Measurements from ENCODE around the gene MCF2L.
"Not testable (repeated sequence)": the region's sequence is repeated elsewhere in the genome, so short reads cannot be mapped to it uniquely, and the experiment has no call there.

The MCF2L gene

DNA sequence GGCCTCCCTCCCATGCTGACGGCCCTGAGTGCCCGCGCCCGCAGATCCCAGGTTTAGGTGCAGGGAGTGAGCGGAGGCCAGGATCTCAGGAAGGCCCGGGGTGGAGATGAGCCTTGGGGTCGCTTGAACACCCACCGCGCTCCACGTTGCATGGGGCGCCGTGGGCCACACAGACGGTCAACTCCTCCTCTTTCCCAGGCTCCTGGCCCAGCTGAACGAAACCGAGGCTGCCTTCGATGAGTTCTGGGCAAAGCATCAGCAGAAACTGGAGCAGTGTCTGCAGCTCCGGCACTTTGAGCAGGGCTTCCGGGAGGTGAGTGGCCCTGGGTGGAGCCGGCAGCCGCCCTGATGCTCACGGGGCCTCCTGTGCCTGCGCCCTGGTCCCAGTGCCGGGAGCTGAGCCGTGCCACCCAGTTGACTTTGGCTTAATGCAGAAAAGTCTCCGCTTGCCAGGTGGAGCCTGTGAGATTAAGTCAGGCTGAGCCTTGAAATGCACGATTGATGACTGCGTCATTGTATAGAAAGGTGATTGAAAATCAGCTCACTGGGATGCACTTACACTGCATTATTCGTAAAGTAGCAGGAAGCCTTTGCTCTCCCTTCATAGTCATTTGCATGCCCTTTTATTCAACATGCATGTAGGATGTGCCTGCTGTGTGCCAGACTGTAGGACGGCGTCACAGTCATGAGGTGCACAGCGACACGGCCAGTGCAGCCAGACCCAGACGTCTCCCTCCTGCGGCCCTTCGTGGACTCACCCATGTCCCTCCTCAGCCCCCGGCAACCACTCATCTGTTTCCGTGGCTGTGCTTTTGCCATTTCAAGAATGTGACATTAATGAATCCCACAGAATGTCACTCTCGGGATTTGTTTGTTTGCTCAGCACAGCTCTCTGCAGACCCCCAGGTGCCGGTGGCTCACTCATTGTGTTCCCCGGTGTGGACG is 101.1 kb downstream of the MCF2L start:
- no peak for DNase-seq

DNA sequence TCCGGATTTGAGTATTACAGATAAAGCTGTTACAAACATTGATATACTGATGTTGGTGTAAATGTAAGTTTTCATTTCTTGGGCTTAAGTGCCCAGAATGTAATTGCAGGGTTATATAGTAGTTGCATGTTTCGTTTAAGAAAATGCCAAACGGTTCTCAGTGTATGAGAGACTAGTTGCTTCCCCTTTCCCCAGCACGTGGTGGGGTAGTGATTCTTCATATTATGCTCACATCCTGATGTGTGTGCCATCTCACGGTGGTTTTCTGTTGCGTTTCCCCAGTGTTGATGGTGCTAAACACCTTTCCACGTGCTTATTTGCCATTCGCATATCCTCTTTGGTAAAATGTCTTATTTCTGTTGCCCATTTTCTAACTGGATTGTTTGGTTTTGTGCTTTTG is 101.8 kb downstream of the MCF2L start:
- no peak for DNase-seq

DNA sequence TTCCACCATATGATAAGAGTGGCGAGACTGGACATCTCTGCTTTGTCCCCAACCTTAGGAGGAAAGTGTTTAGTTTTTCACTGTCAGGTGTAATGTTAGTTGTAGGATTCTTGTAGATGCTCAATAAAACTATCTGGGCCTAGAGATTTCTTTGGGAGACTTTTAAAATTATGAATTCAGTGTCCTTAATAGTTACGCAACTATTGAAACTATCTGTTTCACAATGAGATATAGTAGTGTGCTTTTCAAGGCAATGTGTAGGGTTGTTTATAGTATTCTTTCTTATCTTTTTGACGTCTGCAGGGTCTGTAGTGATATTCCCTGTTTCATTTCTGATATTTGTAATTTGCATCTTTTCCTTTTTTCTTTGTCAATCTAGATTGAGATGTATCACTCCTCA is 103.4 kb downstream of the MCF2L start:
- DNase-seq: no peak

DNA sequence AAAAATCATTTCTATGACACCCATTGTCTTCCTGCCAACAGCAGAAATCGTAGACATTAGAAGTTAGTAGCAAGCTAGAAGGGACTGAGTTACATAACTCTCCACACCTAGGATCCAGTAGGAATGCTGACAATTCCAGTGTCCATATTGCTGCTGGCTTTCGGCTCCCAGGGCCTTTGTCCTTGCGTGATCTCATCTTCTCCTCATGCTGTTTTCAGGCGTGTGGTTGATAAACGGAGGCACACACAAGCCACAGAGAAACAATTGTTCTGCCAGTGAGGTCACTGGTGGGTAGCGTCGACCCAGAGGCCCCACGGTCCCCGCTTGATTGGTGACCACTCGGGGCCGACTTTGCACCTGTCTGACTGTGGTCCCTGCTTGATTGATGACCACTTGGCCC is 104.9 kb downstream of the MCF2L start:
- DNase-seq: no peak

DNA sequence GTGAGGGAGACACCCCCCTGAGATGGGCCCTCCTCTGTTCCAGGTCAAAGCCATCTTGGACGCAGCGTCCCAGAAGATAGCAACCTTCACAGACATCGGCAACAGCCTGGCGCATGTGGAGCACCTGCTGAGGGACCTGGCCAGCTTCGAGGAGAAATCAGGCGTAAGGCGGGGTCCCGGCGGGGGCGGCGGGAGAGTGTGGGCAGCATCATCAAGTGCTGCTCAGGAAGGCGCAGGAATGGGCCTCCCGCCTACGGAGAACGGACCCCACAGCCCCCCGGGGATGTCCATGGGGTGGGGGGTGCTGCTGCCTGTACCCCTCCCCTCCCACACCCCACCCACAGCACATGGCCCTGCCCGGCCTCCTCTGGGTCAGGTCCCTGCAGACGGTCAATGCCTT is 105.4 kb downstream of the MCF2L start:
- DNase-seq: no peak

DNA sequence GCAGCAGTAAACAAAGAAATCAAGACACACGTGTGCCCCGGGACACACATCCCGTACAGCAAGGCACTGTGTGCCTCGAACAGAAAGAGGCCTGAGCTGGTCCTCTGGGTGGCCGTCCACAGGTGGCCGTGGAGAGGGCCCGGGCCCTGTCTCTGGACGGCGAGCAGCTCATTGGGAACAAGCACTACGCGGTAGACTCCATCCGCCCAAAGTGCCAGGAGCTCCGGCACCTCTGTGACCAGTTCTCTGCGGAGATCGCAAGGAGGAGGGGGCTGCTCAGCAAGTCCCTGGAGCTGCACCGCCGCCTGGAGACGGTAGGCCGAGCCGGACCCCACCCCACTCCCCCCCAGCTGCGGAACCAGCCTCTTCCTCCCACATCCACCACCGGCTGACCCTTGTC is 105.9 kb downstream of the MCF2L start:
- DNase-seq: no peak

DNA sequence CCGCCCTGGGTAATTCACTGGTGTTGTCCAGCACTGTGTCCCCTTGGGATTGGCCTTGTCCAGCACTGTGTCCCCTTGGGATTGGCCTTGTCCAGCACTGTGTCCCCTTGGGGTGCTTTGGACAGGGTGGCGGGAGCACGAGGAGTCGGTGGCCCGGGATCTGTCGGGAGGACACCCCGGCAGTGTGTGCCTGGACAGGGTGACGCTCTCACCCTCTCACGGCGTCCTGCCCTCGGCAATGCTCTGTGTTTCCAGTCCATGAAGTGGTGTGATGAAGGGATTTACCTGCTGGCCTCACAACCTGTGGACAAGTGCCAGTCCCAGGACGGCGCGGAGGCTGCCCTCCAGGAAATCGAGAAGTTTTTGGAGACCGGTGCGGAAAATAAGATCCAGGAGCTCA is 106.7 kb downstream of the MCF2L start:
- no peak for DNase-seq

DNA sequence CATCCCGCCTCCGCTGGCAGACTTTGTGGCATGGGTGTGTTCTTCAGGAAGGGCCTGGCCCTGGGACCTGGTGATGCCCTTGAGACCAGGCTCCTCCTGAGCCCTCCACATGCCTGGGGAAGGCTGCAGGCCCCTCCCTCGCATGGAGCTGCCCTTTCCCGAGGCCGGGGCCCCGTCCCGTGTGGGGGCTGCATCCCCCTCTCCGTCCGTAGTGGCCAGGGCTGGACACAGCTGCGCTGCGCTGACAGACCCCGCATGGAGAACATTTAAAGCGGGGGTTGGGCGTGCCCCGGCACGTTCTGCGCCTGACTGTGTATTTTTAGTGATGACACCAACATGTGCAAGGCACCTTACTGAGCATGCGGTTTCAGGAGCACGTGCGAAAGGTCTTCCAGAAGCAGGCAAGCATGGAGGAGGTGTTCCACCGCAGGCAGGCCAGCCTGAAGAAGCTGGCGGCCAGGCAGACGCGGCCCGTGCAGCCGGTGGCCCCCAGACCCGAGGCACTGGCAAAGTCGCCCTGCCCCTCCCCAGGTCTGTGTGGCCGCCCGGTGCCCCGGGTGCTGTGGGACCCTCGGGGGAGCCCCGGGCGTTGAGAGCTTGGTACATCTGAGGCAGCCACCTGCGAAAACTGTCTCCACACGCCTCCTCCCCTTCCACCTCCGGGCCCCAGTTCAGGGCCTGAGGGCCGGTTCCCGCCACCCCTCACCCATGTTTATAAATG is 107.8 kb downstream of the MCF2L start:
- DNase-seq: no peak

DNA sequence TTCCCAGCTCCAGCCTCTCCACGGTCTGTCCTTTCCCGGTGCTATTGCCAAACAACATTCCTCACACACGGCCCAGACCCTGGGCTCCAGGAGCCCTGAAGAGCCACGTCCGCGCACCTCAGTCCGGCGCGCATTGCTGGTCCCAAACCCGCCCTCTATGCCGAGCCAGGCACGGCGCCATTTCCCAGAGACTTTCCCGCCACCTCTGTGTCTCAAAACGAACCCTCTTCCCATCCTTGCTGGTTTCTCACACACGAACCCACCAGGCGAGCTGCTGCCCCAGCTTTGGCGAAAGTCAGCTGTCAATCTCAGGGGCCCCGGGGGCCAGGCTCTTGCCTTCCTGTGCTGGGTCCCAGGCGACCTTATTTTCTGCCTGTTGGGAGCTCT is 108.5 kb downstream of the MCF2L start:
- no peak for DNase-seq

DNA sequence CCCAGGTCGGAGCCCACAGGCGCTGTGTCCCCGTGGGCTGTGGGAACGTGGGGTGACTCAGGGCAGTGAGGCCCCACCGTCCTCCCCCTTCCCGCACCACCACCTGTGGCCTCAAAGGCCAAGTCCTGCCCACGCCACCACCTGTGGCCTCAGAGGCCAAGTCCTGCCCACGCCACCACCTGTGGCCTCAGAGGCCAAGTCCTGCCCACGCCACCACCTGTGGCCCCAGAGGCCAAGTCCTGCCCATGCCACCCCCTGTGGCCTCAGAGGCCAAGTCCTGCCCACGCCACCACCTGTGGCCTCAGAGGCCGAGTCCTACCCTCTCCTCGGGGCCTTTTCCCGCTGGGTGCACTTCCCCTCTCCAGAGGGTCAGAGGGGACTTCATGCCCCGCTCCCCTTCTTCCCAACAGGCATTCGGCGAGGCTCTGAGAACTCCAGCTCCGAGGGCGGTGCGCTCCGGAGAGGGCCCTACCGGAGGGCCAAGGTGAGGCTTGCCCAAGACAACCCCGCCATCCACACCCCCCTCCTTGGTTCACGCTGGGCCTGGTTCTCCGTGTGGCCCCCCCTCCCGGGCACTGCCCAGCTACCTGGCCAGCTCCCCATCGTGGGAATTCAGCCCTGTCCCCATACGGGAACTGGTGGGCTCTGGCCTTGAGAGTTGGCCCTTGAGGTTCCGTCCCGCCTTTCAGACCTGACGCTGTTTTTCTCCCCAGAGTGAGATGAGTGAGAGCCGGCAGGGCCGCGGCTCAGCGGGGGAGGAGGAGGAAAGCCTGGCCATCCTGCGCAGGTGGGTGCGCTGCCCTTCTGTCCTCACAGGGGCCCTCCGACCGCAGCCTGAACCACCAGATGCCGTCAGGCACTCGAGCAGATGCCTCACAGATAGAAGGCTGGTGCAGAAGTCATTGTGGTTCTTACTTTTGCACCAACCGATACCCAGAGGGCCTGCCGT is 109.2 kb downstream of the MCF2L start:
- DNase-seq: no peak

DNA sequence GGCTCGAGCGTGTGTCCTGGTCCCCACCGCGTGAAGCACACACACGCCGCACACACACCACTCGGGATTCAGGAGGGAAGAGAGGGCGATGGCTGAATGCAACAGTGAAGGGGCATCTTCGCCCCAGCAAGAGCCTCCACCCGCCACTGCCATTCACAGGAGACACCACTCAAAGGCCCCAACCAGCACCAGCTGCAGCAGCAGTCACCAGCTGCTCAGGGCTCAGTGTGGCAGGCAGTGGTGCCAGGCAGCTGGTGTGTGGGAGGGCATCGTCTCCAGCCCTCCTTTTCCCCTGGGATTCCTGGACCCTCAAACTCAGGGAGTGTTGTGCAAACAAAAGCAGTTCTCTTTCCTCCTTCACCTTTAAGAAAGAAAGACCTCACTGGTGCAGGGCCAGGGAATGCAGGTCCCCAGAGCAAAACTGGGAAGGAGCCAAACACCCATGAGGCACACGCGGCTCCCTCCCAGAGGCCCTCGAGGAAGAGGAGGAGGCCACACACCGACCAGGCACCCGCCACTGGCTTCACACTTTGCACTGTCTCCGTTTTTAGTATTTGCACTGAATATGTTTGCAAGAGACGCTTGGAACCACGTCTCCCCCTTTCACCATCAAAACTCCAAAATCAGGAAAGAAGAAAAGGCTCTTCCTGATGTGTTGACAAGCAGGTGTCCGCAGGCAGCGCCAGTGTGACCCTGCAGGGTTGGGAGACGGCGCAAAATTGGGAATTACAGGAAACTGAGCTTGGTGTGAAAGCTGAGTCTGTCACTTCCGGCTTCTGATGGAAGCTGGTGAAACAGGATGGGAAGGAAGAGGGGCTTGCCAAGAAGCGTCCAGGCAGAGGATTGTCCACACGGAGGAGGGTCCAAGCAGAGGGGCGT is 110.1 kb downstream of the MCF2L start:
- no peak for DNase-seq

DNA sequence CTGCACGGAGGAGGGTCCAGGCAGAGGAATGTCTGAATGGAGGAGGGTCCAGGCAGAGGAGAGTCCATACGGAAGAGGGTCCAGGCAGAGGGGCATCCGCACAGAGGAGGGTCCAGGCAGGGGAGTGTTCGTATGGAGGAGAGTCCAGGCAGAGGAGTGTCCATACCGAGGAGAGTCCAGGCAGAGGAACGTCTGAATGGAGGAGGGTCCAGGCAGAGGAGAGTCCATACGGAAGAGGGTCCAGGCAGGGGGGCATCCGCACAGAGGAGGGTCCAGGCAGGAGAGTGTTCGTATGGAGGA is 110.7 kb downstream of the MCF2L start:
- not testable (repeated sequence) for DNase-seq

DNA sequence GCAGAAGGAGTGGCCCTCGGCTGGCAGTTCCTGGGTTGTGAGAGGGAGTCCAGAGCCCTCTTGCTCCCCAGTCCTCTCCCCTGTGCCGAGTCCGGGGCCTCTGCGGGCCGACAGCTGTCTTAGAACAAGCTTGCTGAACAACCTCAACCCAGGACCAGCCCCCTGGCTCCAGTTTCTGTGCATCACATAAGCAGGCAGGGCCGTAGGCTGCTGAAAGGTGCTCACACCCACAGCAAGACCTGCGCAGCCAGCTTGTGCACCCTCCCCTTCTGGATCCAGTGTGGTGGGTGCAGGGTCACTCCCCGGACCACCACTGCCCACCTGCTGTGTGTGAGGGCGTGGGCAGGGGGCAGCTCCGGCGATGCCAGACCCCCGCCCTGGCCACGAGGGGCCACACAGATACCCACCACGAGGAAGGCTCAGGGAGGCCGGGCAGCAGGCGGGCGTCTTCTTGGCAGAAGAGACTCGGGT is 111.4 kb downstream of the MCF2L start:
- no peak for DNase-seq

DNA sequence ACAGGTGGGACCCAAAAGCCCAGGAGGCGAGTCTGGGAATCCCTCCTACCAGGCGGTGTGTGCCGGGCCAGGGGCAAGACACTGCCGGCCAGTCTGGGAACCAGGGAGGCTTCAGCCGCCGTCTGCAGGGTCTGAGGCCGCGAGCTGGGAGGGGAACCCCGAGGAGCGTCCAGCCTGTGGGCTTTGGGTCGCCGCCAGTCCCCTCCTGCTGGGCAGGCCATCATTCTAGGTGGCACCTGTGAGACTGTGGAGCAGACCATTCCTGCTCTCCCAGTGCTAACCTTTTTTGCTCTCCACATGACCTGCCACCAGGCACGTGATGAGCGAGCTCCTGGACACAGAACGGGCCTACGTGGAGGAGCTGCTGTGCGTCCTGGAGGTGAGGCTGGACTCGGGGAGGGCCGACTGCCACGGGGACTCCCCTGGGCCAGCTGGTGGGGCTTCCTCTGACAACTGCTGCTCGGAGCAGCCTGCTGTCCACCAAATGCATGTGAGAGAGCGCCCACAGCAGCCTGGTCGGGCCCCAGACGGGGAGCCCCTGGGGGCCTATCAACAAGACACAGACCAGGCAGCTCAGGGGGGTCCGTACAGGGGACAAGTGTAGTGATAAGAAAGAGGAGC is 112.0 kb downstream of the MCF2L start:
- no peak for DNase-seq

DNA sequence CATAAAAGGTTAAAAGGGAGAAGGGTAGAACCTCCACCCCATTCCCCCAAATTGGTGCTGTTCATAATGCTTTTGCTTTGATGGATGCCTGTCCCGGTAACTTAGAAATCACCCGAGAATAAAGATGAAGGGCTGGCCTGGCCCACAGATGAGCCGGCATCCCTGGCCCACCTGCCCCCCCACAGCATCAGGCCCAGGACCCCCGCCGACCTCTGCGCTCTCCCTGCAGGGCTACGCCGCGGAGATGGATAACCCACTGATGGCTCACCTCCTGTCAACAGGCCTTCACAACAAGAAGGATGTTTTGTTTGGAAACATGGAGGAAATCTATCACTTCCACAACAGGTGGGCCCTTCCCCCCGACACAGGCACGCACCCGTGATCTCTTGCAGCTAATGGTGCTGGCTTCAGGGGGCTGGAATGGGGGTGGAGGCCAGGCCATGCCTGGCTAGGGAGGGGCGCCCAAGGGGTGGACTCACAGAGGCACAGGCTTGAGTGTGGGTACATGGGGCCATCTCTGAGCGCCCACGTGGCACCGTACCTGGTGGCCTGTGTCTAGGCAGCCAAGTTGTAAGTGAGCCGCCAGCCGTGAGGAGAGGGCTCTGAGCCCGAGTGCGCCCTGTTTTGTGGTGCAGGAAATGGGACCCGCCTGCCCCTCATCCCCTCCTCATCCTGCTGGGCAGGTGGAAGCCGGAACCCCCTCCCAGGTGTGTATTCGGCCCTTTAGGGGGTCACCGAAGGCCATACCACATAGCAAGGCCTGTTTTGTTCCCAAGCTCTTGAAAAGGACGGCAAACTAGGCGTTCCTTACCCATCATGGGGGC is 113.4 kb downstream of the MCF2L start:
- DNase-seq: no peak

DNA sequence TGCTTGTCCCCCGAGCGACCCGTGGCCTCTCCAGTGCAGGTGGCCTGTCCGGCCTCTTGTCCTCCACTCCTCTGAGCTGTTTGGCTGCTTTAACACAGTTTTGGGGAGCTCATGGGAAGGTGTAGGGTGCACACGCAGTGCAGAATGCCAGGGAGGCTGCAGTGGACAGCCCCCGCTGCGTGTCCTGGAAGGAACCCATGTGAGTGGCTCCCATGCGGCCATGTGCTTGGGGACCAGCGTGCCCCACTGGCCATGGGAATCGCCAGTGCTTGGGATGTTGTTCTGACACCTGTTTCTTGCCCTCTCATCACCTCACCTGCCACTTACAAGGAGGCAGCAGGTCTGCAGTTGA is 114.0 kb downstream of the MCF2L start:
- no peak for DNase-seq

DNA sequence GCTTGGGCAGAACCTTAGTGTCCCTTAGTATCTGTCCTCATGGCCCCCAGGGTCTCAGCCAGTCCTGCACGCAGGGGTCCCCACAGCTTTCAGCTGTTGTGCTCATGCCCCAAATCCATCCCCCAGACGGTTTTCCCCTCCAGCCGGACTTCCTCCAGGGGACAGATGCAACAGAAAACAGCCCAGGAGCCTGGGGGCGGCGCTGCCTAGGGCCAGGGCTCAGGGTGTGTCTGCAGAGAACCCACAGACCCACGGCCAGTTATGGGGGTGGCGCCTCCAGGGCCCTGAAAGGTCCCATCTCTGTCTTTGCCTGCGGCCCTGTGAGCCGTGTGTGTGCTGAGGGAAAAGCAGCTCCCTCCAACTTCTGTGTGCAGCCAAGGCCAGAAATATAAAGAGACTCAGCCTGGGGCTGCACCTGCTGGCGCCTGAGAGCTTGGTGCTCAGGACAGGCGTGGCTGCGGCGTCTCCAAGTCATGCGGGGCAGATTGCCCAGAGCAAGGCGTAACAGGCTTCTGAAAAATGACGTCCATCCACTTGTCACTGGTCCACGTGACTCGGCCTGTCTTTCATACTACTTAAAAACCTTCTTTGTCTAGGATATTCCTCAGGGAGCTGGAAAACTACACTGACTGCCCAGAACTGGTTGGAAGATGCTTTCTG is 114.5 kb downstream of the MCF2L start:
- no peak for DNase-seq

DNA sequence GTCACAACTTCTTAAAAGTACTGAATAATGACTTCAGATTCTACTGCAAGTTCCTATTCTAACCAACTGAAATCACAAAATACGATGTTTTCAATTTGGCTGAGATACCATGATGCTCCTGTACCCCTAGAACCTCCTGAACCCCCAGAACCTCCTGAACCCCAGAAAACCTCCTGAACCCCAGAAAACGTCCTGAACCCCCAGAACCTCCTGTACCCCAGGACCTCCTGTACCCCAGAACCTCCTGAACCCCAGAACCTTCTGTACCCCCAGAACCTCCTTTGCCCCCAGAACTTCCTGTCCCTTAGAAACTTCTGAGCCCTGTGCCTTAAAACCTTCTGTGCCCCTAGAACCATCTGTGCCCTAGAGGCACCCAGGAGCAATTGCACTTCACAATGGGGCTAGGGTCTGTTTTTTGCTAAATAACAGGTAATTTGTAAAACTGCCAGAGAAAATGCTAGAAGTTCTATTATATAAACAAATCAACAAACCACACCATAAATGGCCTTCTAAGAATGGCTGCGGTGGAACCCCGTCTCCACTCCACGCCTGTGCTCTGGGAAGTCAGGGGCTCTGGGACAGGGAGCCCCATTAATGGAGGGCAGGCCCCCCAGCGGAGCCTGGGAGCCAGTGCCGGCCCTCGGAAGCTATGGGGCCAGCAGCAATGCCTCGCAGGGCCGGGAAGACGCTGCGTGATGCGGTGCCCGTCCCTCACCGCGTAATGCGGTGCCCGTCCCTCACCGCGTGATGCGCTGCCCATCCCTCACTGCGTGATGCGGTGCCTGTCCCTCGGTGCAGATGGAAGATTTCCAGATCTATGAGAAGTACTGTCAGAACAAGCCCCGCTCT is 115.3 kb downstream of the MCF2L start:
- no peak for DNase-seq

DNA sequence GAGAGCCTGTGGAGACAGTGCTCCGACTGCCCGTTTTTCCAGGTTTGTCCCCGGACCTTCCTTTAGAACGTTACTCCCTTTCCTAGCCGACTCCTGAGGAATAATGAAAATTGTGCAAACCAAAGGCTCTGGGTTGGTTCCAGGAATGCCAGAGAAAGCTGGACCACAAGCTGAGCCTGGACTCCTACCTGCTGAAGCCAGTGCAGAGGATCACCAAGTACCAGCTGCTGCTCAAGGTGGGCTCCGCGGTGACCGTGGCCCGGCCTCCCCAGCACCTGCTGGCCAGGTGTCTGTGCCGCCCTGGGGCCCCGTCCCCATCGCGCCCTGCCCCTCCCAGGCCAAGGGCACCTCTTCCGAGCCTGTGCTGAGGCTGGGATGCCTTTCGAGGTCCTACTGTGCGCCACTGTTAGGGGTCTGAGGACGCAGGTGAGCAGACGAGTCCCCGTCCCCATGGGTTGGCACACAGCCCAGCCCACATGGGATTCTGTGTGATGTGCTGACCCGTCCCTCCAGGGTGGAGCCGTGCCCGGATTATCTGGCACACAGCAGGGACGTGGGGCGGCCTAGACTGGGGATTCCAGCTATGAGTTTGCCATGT is 116.0 kb downstream of the MCF2L start:
- no peak for DNase-seq
